ENCODE results near the gene MXI1.
A peak's percentile ranks its signal among the peaks of the same experiment; 100 is the strongest.

DNA sequence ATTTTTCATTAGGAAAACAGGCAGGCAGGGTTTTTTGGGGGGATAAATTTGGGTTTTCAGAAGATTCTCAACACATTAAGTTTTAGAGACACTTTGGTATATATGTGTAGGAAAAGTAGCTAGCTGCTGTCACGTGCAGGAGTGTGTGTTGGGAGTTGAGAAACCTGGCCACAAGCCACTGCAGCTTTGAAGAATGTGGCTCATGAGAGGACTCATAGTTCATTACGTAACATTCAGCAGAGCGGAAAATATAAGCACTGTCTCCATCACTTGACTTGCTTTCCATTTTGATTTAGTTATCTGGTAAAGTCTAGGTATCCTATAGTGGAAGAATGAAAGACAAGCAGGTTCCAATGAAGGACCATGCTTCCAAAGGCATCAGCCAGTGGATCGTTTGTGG is 66.1 kb downstream of the MXI1 start:
- TF ChIP-seq REST (IDR thresholded peaks at IDR 0.05; ENCODE audit: insufficient replicate concordance, low read depth) (no peak), POLR2AphosphoS5 (IDR thresholded peaks at IDR 0.05; ENCODE audit: low read depth) (peak; percentile 74), GABPA (IDR thresholded peaks at IDR 0.05; ENCODE audit: low read depth) (peak; percentile 31; the same call in 1 of the 2 replicates), SPI1 (IDR thresholded peaks at IDR 0.05; ENCODE audit: borderline replicate concordance, low read depth) (no peak)
- TF ChIP-seq, protein P1, sequence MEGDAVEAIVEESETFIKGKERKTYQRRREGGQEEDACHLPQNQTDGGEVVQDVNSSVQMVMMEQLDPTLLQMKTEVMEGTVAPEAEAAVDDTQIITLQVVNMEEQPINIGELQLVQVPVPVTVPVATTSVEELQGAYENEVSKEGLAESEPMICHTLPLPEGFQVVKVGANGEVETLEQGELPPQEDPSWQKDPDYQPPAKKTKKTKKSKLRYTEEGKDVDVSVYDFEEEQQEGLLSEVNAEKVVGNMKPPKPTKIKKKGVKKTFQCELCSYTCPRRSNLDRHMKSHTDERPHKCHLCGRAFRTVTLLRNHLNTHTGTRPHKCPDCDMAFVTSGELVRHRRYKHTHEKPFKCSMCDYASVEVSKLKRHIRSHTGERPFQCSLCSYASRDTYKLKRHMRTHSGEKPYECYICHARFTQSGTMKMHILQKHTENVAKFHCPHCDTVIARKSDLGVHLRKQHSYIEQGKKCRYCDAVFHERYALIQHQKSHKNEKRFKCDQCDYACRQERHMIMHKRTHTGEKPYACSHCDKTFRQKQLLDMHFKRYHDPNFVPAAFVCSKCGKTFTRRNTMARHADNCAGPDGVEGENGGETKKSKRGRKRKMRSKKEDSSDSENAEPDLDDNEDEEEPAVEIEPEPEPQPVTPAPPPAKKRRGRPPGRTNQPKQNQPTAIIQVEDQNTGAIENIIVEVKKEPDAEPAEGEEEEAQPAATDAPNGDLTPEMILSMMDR (IDR thresholded peaks at IDR 0.05; ENCODE audit: insufficient read depth, low read length) = no peak
